ENCODE measurements around the gene HERC2. TPM values are rescaled to one million over a fixed set of nuclear protein-coding genes. Genes with fewer than 3 reads are reported as not detected.

Gene HERC2
- total RNA-seq, 1 donor from 2014 or later = 53.4 TPM

DNA sequence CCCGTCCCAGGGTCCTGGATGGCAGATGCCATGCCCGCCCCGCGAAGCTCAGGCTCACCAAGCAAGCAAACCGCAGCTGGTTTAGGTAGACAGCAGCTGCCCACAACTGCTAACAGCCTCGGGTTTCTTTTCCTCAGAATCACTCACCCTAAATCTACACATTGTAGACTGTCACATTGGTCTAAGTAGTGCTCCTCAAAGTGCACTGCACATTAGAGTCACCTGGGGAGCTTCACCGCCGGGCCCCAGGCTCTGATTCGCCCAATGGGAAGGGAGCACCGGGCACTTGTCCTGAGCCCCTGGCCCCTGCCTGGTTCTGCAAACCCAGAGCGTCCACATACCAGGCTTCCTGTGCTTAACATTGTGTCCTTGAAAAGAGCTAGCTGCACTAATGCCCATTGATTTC, 223.6 kb downstream of the HERC2 start:
- TF ChIP-seq, protein P1, sequence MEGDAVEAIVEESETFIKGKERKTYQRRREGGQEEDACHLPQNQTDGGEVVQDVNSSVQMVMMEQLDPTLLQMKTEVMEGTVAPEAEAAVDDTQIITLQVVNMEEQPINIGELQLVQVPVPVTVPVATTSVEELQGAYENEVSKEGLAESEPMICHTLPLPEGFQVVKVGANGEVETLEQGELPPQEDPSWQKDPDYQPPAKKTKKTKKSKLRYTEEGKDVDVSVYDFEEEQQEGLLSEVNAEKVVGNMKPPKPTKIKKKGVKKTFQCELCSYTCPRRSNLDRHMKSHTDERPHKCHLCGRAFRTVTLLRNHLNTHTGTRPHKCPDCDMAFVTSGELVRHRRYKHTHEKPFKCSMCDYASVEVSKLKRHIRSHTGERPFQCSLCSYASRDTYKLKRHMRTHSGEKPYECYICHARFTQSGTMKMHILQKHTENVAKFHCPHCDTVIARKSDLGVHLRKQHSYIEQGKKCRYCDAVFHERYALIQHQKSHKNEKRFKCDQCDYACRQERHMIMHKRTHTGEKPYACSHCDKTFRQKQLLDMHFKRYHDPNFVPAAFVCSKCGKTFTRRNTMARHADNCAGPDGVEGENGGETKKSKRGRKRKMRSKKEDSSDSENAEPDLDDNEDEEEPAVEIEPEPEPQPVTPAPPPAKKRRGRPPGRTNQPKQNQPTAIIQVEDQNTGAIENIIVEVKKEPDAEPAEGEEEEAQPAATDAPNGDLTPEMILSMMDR (IDR thresholded peaks at IDR 0.05; ENCODE audit: insufficient read depth, low read length, poor library complexity, severe bottlenecking) = no peak
- Histone ChIP-seq H3K36me3 (ENCODE audit: control insufficient read depth, insufficient read depth, low read length) (no peaks in the 10 kb centered on the region), H3K27me3 (ENCODE audit: control insufficient read depth, insufficient read depth, low read length) (peaks cover 80% of the 10 kb centered on the region), H3K4me3 (ENCODE audit: low read depth, low read length) (no peak overlapping the region)
- DNase-seq (ENCODE audit: low read depth) = no peak

DNA sequence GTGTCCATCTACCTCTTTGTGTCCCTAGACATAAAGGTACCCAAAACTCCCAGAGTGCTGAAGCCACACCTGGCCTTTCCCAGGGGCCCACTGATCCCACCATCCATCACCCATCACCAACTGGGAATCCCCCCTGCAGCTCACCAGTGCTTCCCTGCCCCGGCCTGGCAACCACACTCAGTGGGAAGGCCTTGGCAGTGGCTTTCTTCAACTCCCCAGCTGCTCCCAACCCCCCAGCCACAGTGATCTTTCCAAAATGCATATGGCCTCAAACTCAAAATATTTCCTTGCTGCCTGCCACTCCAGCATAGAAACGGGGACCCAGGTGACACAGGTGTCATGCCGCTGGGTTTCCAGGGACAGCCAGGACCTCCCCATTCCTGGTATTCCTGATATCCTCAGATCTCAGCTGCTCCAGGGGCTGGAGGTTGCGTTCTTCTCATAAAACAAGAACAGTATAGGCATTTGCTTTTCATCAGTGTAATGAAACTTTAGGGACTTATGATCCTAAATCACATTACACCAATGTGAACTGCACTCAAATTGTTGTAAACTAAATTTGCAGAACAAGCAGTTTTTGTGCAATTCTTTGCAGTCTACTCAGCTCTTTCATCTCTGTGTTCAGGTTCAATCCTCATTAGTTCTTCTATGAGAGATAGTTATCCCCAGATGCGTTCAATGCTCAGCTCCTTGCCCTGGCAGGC, 224.2 kb downstream of the HERC2 start:
- no peak for DNase-seq (ENCODE audit: low read depth)
- peaks cover 80% of the 10 kb centered on the region for H3K27me3 ChIP-seq (ENCODE audit: control insufficient read depth, insufficient read depth, low read length)

DNA sequence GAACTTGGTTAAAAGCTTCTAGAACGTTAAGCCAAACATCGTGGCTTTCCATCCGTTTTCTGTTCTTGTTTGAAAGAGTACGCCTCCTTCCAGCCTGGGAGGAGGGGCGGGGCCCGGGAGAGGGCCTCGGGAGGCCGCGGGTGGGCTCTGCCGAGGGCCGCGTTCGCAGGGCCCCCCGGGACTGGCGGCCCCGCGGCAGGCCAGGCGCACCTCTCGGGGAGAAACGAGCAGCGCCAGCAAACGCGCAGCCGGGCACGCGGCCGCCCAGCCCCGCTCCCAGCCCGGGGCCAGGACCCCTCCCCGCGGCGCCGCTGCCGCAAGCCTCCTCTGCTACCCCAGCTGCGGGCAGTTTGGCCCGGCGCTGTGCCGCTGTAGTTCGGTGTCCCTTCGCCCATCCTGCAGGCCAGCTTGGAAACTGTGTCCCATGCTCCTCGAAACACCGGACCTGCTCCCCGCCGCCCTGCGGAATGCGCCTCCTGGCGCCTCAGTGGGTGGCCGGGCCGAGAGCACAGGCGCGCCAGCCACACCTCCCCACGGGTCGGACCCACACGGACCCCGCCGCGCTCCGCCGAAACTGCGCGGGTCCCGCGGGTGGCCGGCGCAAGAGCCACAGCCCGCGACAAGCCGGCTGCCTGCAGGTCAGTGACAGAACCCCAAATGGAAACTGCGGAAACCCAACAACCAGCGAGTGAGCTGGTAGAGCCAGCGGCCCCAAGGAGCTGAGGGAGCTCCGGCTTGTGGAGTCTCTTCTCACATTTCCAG, 225.1 kb downstream of the HERC2 start:
- no peaks in the 10 kb centered on the region for H3K36me3 ChIP-seq (ENCODE audit: control insufficient read depth, insufficient read depth, low read length)
- DNase-seq (ENCODE audit: low read depth) = no peak
- TF ChIP-seq, protein P1 (IDR thresholded peaks at IDR 0.05; ENCODE audit: insufficient read depth, low read length, poor library complexity, severe bottlenecking) = peak; percentile 9
- peak overlapping the region; percentile 35 for H3K4me3 ChIP-seq (ENCODE audit: low read depth, low read length)
- peaks cover 77% of the 10 kb centered on the region for H3K27me3 ChIP-seq (ENCODE audit: control insufficient read depth, insufficient read depth, low read length)

More for the DNA sequence above, 224.2 kb downstream of the HERC2 start:
- H3K36me3 ChIP-seq (ENCODE audit: control insufficient read depth, insufficient read depth, low read length) = no peaks in the 10 kb centered on the region
- TF ChIP-seq, protein P1 (IDR thresholded peaks at IDR 0.05; ENCODE audit: insufficient read depth, low read length, poor library complexity, severe bottlenecking) = no peak
- no peak overlapping the region for H3K4me3 ChIP-seq (ENCODE audit: low read depth, low read length)

DNA sequence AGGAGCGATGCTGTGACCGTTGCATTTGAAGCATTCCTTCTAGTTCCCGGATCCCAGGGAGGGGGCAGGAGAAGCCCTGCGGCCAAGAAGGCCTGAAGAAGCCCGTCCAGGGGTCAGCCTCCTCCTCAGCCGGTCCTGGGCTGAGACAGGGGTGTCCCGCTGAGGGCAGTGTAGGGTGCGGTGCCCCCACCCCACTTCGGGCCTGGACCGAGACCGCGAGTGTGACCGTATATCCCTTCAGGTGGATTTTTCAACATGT, 225.6 kb downstream of the HERC2 start:
- Histone ChIP-seq H3K4me3 (ENCODE audit: low read depth, low read length) (peak overlapping the region; percentile 35), H3K36me3 (ENCODE audit: control insufficient read depth, insufficient read depth, low read length) (no peaks in the 10 kb centered on the region), H3K27me3 (ENCODE audit: control insufficient read depth, insufficient read depth, low read length) (peaks cover 74% of the 10 kb centered on the region)
- DNase-seq (ENCODE audit: low read depth) = no peak
- TF ChIP-seq, protein P1 (IDR thresholded peaks at IDR 0.05; ENCODE audit: insufficient read depth, low read length, poor library complexity, severe bottlenecking) = no peak

DNA sequence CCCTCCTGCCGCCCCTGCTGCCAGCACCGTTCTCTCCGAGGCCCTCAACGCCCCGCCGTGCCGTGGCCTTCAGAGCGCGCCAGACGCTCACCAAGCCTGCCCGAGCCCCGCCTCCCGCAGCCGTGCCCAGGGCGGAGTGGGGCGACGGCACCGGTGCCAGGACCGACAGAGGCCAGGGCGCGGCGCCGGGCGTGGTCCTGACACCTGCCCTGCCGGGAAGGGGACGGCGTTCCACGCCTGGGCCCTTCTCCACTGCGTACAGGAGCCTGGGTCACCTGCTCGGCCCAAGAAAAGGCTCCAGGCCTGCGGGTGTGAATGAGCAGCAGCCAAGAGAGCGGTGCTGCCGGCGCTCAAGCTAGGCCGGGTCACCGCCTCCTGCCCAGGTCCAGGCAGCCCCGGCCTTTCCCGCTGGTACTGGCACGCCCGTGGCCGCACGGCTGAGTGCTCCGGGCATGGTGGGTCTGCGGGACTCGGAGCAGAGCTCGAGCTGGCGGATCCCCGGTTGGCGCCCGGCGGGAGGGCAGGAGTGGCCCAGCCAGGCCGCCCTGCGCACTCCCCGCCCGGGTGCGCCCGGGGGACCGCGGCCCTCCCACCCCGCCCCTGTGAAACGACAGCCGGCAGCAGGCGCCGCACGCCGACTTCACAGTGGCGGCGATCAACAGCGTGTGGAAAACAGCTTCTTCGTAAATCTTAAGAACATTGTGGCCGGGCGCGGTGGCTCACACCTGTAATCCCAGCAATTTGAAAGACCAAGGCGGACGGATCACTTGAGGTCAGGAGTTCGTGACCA, 227.1 kb downstream of the HERC2 start:
- Histone ChIP-seq H3K4me3 (ENCODE audit: low read depth, low read length) (no peak overlapping the region), H3K36me3 (ENCODE audit: control insufficient read depth, insufficient read depth, low read length) (no peaks in the 10 kb centered on the region), H3K27me3 (ENCODE audit: control insufficient read depth, insufficient read depth, low read length) (peaks cover 59% of the 10 kb centered on the region)
- TF ChIP-seq, protein P1 (IDR thresholded peaks at IDR 0.05; ENCODE audit: insufficient read depth, low read length, poor library complexity, severe bottlenecking) = no peak
- DNase-seq (ENCODE audit: low read depth) = no peak

Data from kidney epithelial cell (primary cell).